NT2/D1 (cell line): Measurements from ENCODE around the gene RAB11A.

Experiments
- SUZ12 ChIP-seq: IDR thresholded peaks from 2 replicates; pipeline ENCODE4 v1.6.1; 2011; ENCODE audit not compliant: insufficient read length, insufficient read depth; ENCODE audit errors: extremely low read depth
- YY1 ChIP-seq: IDR thresholded peaks from 2 replicates; pipeline ENCODE4 v1.6.1; 2011; ENCODE audit not compliant: insufficient read length, insufficient read depth
- ZNF274 ChIP-seq: IDR thresholded peaks from 2 replicates; pipeline ENCODE4 v1.6.1; 2011; ENCODE audit warnings: mild to moderate bottlenecking, low read depth, low read length

DNA sequence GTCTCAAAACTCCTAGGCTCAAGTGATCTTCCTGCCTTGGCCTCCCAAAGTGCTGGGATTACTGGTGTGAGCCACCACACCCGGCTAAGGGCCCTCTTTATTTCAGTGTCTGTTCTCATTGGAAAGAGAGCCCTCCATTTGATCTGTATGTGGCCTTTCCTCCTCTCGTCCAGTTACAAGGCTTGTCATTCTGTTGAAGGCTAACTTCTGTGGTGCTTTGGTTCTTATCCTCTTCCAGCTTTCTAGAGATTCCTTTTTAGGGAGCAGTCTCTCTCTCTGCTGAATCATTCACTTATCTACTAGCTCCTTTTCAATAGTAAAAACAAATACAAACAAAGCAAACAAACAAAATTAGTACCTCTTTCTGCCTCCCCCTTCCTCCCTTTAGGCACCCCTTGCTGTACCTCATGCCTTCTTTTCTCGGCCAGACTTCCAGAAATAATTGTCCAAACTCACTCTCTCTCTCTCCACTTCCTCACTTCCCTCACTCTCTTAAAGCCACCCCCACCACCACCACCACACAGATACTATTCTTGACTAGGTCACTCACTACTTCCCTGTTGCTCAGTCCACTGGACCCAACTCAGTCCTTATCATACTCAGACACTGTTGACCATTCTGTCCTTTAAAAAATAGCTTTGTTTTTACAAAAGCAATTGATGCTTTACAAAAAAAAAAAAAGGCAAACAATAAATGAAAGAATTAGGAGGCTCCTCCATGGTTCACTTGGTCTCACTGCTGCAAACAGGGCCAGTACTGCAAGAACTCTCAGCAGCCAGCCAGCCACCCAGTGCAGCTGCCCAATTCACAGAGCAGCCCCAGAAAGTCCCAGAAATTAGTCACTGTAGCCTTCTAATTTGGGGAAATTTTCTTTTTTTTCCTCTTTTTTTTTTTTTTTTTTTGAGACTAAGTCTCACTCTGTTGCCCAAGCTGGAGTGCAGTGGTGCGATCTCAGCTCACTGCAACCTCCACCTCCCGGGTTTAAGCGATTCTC lies 31.7 kb upstream of the RAB11A start:
- TF ChIP-seq YY1 = no peak
- TF ChIP-seq ZNF274 = no peak
- no peak for TF ChIP-seq SUZ12
